HEK293 (cell line): ENCODE results near the gene KRTAP2-3.
"Not testable (repeated sequence)": the region's sequence is repeated elsewhere in the genome, so short reads cannot be mapped to it uniquely, and the experiment has no call there.

Source experiments
- CTCF ChIA-PET: fragments of 350-600 bp; formaldehyde crosslinking; extraction: SDS; loops from one replicate; lab custom pipeline; 2021; ENCODE audit warnings: antibody characterized with exemption; lab: Yijun Ruan, JAX
- POLR2A ChIA-PET: fragments of 300-600 bp; formaldehyde crosslinking; extraction: SDS; loops from one replicate; lab custom pipeline; 2020; ENCODE audit warnings: antibody characterized with exemption, inconsistent platforms; lab: Yijun Ruan, JAX
- H3K27ac ChIP-seq: fragments of 200-500 bp; sonication (Bioruptor generic); 2 replicates; pipeline ENCODE4 v1.5.1; 2014; ENCODE audit warnings: low read depth, low read length, control low read depth, inconsistent platforms; ENCODE audit errors: extremely low read depth
- H3K36me3 ChIP-seq, 2 experiments: fragments of 200-500 bp in 1 of 2; sonication (Bioruptor generic) in 1 of 2; 1 replicate in 1 of 2; 2 replicates in 1 of 2; pipeline ENCODE4 v1.5.1; 2014 to 2017; ENCODE audit warnings: inconsistent platforms in 2 of 2, low read length in 2 of 2; ENCODE audit not compliant: control insufficient read depth in 2 of 2, insufficient read depth in 1 of 2
- H3K4me1 ChIP-seq: fragments of 200-500 bp; sonication (Bioruptor generic); 2 replicates; pipeline ENCODE4 v1.5.1; 2014; ENCODE audit warnings: mild to moderate bottlenecking, low read length, inconsistent platforms; ENCODE audit not compliant: control insufficient read depth, insufficient read depth
- H3K4me3 ChIP-seq: 2 replicates; pipeline ENCODE4 v1.5.1; 2011; ENCODE audit warnings: low read depth, mild to moderate bottlenecking, control low read depth, low read length, moderate library complexity
- H3K9me3 ChIP-seq: fragments of 200-500 bp; sonication (Bioruptor generic); 2 replicates; pipeline ENCODE4 v1.5.1; 2014; ENCODE audit warnings: low read depth, low read length, inconsistent platforms; ENCODE audit not compliant: control insufficient read depth, insufficient read depth
- GLIS1 ChIP-seq: fragments of 450-650 bp; formaldehyde crosslinking; IDR thresholded peaks from 2 replicates; pipeline ENCODE4 v1.5.1; 2016; ENCODE audit warnings: missing biosample characterization, missing genetic modification characterization
- OVOL3 ChIP-seq: fragments of 450-650 bp; formaldehyde crosslinking; IDR thresholded peaks from 2 replicates; pipeline ENCODE4 v1.5.1; 2016; ENCODE audit warnings: missing biosample characterization, missing genetic modification characterization
- SCRT1 ChIP-seq: fragments of 450-650 bp; formaldehyde crosslinking; IDR thresholded peaks from 2 replicates; pipeline ENCODE4 v1.5.1; 2016; ENCODE audit warnings: missing biosample characterization, missing genetic modification characterization, borderline replicate concordance
- ZFP37 ChIP-seq: fragments of 450-650 bp; formaldehyde crosslinking; IDR thresholded peaks from 2 replicates; pipeline ENCODE4 v1.5.1; 2016; ENCODE audit warnings: missing biosample characterization, missing genetic modification characterization
- ZIC2 ChIP-seq: fragments of 450-650 bp; formaldehyde crosslinking; IDR thresholded peaks from 2 replicates; pipeline ENCODE4 v1.5.1; 2016; ENCODE audit warnings: missing biosample characterization, missing genetic modification characterization
- ZNF248 ChIP-seq: fragments of 450-650 bp; formaldehyde crosslinking; IDR thresholded peaks from 2 replicates; pipeline ENCODE4 v1.5.1; 2017; ENCODE audit warnings: missing biosample characterization, missing genetic modification characterization
- ZNF335 ChIP-seq: fragments of 450-650 bp; formaldehyde crosslinking; conservative IDR thresholded peaks from 2 replicates; pipeline ENCODE4 v1.5.1; 2016; ENCODE audit warnings: missing biosample characterization, missing genetic modification characterization
- ZNF416 ChIP-seq: fragments of 450-650 bp; formaldehyde crosslinking; IDR thresholded peaks from 2 replicates; pipeline ENCODE4 v1.5.1; 2016; ENCODE audit warnings: missing biosample characterization, missing genetic modification characterization
- ZNF426 ChIP-seq: fragments of 450-650 bp; formaldehyde crosslinking; IDR thresholded peaks from 2 replicates; pipeline ENCODE4 v1.5.1; 2017; ENCODE audit warnings: missing biosample characterization, missing genetic modification characterization, mild to moderate bottlenecking, inconsistent platforms, moderate library complexity
- ZNF624 ChIP-seq: fragments of 450-650 bp; formaldehyde crosslinking; IDR thresholded peaks from 2 replicates; pipeline ENCODE4 v1.5.1; 2017; ENCODE audit warnings: missing biosample characterization, missing genetic modification characterization
- TF ChIP-seq, protein P1 (sequence below): fragments of 450-650 bp; formaldehyde crosslinking; IDR thresholded peaks from 2 replicates; pipeline ENCODE4 v1.5.1; 2016; ENCODE audit warnings: missing biosample characterization, missing genetic modification characterization, borderline replicate concordance
- TF ChIP-seq, protein P2 (sequence below): fragments of 450-650 bp; formaldehyde crosslinking; IDR thresholded peaks from 2 replicates; pipeline ENCODE4 v1.5.1; 2017; ENCODE audit warnings: missing biosample characterization, mild to moderate bottlenecking, missing genetic modification characterization, moderate library complexity
- TF ChIP-seq, protein P3 (sequence below): fragments of 450-650 bp; formaldehyde crosslinking; IDR thresholded peaks from 2 replicates; pipeline ENCODE4 v1.5.1; 2017; ENCODE audit warnings: missing biosample characterization, missing genetic modification characterization

KRTAP2-3 gene

DNA sequence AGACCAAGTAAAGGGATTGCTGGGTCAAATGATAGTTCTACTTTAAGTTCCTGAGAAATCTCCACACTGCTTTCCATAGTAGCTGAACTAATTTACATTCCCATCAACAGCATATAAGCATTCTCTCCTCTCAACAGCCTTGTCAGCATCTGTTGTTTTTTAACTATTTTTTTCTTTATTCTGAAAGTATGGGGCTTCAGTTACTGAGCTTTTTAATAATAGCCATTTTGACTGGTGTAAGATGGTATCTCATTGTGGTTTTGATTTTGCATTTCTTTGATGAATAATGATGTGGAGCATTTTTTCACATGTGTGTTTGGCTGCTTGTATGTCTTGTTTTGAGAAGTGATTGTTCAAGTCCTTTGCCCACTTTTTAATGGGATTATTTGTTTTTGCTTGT is 7.3 kb downstream of the KRTAP2-3 start (continued):
- TF ChIP-seq, protein P1, sequence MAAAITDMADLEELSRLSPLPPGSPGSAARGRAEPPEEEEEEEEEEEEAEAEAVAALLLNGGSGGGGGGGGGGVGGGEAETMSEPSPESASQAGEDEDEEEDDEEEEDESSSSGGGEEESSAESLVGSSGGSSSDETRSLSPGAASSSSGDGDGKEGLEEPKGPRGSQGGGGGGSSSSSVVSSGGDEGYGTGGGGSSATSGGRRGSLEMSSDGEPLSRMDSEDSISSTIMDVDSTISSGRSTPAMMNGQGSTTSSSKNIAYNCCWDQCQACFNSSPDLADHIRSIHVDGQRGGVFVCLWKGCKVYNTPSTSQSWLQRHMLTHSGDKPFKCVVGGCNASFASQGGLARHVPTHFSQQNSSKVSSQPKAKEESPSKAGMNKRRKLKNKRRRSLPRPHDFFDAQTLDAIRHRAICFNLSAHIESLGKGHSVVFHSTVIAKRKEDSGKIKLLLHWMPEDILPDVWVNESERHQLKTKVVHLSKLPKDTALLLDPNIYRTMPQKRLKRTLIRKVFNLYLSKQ (tag by site-specific recombination): no peak
- TF ChIP-seq, protein P2, sequence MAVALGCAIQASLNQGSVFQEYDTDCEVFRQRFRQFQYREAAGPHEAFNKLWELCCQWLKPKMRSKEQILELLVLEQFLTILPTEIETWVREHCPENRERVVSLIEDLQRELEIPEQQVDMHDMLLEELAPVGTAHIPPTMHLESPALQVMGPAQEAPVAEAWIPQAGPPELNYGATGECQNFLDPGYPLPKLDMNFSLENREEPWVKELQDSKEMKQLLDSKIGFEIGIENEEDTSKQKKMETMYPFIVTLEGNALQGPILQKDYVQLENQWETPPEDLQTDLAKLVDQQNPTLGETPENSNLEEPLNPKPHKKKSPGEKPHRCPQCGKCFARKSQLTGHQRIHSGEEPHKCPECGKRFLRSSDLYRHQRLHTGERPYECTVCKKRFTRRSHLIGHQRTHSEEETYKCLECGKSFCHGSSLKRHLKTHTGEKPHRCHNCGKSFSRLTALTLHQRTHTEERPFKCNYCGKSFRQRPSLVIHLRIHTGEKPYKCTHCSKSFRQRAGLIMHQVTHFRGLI (tag by site-specific recombination): no peak
- TF ChIP-seq, protein P3, sequence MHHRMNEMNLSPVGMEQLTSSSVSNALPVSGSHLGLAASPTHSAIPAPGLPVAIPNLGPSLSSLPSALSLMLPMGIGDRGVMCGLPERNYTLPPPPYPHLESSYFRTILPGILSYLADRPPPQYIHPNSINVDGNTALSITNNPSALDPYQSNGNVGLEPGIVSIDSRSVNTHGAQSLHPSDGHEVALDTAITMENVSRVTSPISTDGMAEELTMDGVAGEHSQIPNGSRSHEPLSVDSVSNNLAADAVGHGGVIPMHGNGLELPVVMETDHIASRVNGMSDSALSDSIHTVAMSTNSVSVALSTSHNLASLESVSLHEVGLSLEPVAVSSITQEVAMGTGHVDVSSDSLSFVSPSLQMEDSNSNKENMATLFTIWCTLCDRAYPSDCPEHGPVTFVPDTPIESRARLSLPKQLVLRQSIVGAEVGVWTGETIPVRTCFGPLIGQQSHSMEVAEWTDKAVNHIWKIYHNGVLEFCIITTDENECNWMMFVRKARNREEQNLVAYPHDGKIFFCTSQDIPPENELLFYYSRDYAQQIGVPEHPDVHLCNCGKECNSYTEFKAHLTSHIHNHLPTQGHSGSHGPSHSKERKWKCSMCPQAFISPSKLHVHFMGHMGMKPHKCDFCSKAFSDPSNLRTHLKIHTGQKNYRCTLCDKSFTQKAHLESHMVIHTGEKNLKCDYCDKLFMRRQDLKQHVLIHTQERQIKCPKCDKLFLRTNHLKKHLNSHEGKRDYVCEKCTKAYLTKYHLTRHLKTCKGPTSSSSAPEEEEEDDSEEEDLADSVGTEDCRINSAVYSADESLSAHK (tag by site-specific recombination): no peak
- TF ChIP-seq ZNF248 (tag by site-specific recombination): no peak

DNA sequence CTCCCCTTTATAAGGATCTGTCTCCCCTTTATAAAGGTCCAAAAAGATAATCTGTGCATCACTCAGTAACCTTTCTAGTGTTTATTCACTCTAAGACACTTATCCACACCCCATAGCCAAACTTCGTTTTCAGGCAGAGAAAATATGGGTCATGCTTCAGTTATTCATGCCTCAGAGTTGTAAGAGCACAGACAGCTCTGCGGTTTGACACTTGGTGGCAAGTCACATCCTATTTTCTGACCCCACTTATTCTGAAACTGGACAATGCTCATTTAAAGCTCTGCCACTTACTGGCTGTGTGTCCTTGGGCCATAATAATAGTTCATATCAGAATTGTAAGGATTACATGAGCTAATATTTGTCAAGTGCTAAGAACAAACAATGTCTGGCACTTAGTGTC is 10.8 kb downstream of the KRTAP2-3 start:
- TF ChIP-seq SCRT1 (tag by site-specific recombination): no peak
- no peak for TF ChIP-seq ZNF416 (tag by site-specific recombination)
- no peak for TF ChIP-seq ZNF426 (tag by site-specific recombination)
- TF ChIP-seq ZFP37: no peak
- no peak for TF ChIP-seq ZNF335 (tag by site-specific recombination)
- POLR2A ChIA-PET: no interaction called here
- Histone ChIP-seq H3K27ac (no peak overlapping the region), H3K9me3 (no peaks in the 10 kb centered on the region), H3K4me1 (no peaks in the 10 kb centered on the region), H3K4me3 (no peak overlapping the region), H3K36me3 (no peaks in the 10 kb centered on the region)
- CTCF ChIA-PET: no interaction called here

DNA sequence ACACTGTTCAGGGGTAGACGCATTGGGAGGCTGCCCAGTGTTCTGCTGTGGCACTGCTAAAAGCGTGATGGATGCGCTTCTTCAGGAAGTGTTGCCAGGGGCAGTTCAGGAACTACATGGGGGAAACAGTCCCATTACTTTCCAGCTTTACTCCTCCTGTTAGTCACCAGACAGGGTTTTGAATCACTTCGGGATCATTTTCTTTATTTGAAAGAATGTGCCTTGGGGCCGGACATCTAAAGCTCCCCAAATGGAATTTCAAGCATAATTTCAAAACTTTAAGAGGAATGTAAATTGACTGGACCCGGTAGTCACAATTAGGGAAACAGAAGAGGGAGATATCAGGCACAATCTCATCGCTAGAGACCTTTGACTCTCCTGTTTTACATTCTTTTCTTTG is 11.5 kb downstream of the KRTAP2-3 start:
- Histone ChIP-seq H3K4me3 (no peak overlapping the region), H3K36me3 (no peaks in the 10 kb centered on the region), H3K9me3 (no peaks in the 10 kb centered on the region; the same call in 1 of the 2 replicates), H3K4me1 (no peaks in the 10 kb centered on the region), H3K27ac (no peak overlapping the region)
- ChIA-PET POLR2A (no interaction called here), CTCF (interaction anchor here (0.6 to 0.7 kb wide), 2 partner anchors 340 to 355 kb away, joined by 4 to 5 read pairs; no protein-coding TSS in a partner anchor)
- no peak for TF ChIP-seq OVOL3 (tag by site-specific recombination)
- TF ChIP-seq ZNF624: no peak

DNA sequence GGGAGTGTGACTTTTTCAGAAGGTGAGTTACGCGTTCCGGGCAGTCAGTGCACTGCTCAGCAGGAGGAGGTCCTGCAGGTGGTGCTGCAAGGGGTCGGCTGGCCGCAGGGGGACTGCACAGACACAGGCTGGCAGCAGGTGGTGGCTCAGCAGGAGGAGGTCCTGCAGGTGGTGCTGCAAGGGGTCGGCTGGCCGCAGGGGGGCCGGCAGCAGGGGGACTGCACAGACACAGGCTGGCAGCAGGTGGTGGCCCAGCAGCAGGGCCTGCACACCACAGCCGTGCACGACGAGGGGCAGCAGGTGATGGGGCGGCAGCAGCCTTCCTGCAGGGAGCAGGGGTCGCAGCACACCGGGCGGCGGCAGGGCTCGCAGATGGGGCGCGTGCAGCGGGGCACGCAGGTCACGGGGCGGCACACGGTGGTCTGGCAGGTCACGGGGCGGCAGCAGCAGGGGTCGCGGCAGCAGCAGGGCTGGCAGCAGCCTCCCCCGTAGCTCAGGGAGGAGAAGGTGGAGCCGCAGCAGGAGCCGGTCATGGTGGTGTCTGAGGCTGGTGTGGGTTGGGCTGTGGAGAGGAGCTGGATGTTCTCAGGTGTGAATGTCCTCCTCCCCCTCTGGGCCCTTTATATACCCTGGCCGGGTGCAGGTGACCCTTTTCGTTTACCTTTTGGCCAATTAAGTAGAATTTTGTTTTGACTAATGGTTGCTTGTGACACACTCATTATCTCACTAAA is 13.0 kb downstream of the KRTAP2-3 start, which contains the start of gene KRTAP2-1:
Gene KRTAP2-1, minus strand, starts transcription at position 582 of the 731 bp plus-strand sequence. Its CDS starts 49 bp downstream, at position 533.
- H3K9me3 ChIP-seq, H3K27ac ChIP-seq, H3K36me3 ChIP-seq, H3K4me1 ChIP-seq: not testable (repeated sequence)
- TF ChIP-seq GLIS1 (tag by site-specific recombination) (peak; percentile 79), ZIC2 (peak; percentile 94)
- TF ChIP-seq, all 188 proteins: peak for 2; not testable (repeated sequence) for 186
- POLR2A ChIA-PET, H3K4me3 ChIP-seq, CTCF ChIA-PET: not testable (repeated sequence)
